HEK293 (cell line): Measurements from ENCODE around the gene IRF1.

Experiments
- CTCF ChIA-PET: fragments of 350-600 bp; formaldehyde crosslinking; extraction: SDS; loops from one replicate; lab custom pipeline; 2021; ENCODE audit warnings: antibody characterized with exemption; lab: Yijun Ruan, JAX
- POLR2A ChIA-PET: fragments of 300-600 bp; formaldehyde crosslinking; extraction: SDS; loops from one replicate; lab custom pipeline; 2020; ENCODE audit warnings: antibody characterized with exemption, inconsistent platforms; lab: Yijun Ruan, JAX
- H3K27ac ChIP-seq: fragments of 200-500 bp; sonication (Bioruptor generic); 2 replicates; pipeline ENCODE4 v1.5.1; 2014; ENCODE audit warnings: low read depth, low read length, control low read depth, inconsistent platforms; ENCODE audit errors: extremely low read depth
- H3K36me3 ChIP-seq, 2 experiments: fragments of 200-500 bp in 1 of 2; sonication (Bioruptor generic) in 1 of 2; 1 replicate in 1 of 2; 2 replicates in 1 of 2; pipeline ENCODE4 v1.5.1; 2014 to 2017; ENCODE audit warnings: inconsistent platforms in 2 of 2, low read length in 2 of 2; ENCODE audit not compliant: control insufficient read depth in 2 of 2, insufficient read depth in 1 of 2
- H3K4me1 ChIP-seq: fragments of 200-500 bp; sonication (Bioruptor generic); 2 replicates; pipeline ENCODE4 v1.5.1; 2014; ENCODE audit warnings: mild to moderate bottlenecking, low read length, inconsistent platforms; ENCODE audit not compliant: control insufficient read depth, insufficient read depth
- H3K4me3 ChIP-seq: 2 replicates; pipeline ENCODE4 v1.5.1; 2011; ENCODE audit warnings: low read depth, mild to moderate bottlenecking, control low read depth, low read length, moderate library complexity
- H3K9me3 ChIP-seq: fragments of 200-500 bp; sonication (Bioruptor generic); 2 replicates; pipeline ENCODE4 v1.5.1; 2014; ENCODE audit warnings: low read depth, low read length, inconsistent platforms; ENCODE audit not compliant: control insufficient read depth, insufficient read depth
- BCL11A ChIP-seq: fragments of 450-650 bp; formaldehyde crosslinking; IDR thresholded peaks from 2 replicates; pipeline ENCODE4 v1.5.1; 2016; ENCODE audit warnings: low read depth, missing biosample characterization, missing genetic modification characterization
- EGR2 ChIP-seq: fragments of 450-650 bp; formaldehyde crosslinking; IDR thresholded peaks from 2 replicates; pipeline ENCODE4 v1.5.1; 2016; ENCODE audit warnings: low read depth, missing biosample characterization, missing genetic modification characterization
- GLI4 ChIP-seq: fragments of 450-650 bp; formaldehyde crosslinking; IDR thresholded peaks from 2 replicates; pipeline ENCODE4 v1.5.1; 2016; ENCODE audit warnings: missing biosample characterization, missing genetic modification characterization
- MEIS1 ChIP-seq: sonication (generic); formaldehyde crosslinking; IDR thresholded peaks from 2 replicates; pipeline ENCODE4 v1.8.1; 2022; ENCODE audit warnings: missing genetic modification reagents, mild to moderate bottlenecking, borderline replicate concordance
- PATZ1 ChIP-seq: fragments of 450-650 bp; formaldehyde crosslinking; IDR thresholded peaks from 2 replicates; pipeline ENCODE4 v1.5.1; 2016; ENCODE audit warnings: missing biosample characterization, missing genetic modification characterization
- PRDM6 ChIP-seq: fragments of 450-650 bp; formaldehyde crosslinking; IDR thresholded peaks from 2 replicates; pipeline ENCODE4 v1.5.1; 2017; ENCODE audit warnings: missing biosample characterization, missing genetic modification characterization
- SALL2 ChIP-seq: fragments of 450-650 bp; formaldehyde crosslinking; IDR thresholded peaks from 2 replicates; pipeline ENCODE4 v1.5.0; 2017; ENCODE audit warnings: missing biosample characterization, mild to moderate bottlenecking, missing genetic modification characterization, borderline replicate concordance
- TRIM28 ChIP-seq: IDR thresholded peaks from 2 replicates; pipeline ENCODE4 v1.6.1; 2011; ENCODE audit warnings: low read length, control low read depth, borderline replicate concordance
- TSHZ1 ChIP-seq: fragments of 450-650 bp; formaldehyde crosslinking; IDR thresholded peaks from 2 replicates; pipeline ENCODE4 v1.5.1; 2016; ENCODE audit warnings: missing biosample characterization, missing genetic modification characterization, borderline replicate concordance
- ZBTB20 ChIP-seq: fragments of 450-650 bp; formaldehyde crosslinking; IDR thresholded peaks from 2 replicates; pipeline ENCODE4 v1.5.1; 2016; ENCODE audit warnings: missing biosample characterization, missing genetic modification characterization
- ZBTB21 ChIP-seq: fragments of 450-650 bp; formaldehyde crosslinking; IDR thresholded peaks from 2 replicates; pipeline ENCODE4 v1.5.1; 2017; ENCODE audit warnings: missing biosample characterization, missing genetic modification characterization
- ZFP3 ChIP-seq: fragments of 450-650 bp; formaldehyde crosslinking; IDR thresholded peaks from 2 replicates; pipeline ENCODE4 v1.5.1; 2016; ENCODE audit warnings: low read depth, missing biosample characterization, missing genetic modification characterization
- ZFP69B ChIP-seq: fragments of 450-650 bp; formaldehyde crosslinking; IDR thresholded peaks from 2 replicates; pipeline ENCODE4 v1.5.1; 2016; ENCODE audit warnings: missing biosample characterization, missing genetic modification characterization
- ZNF114 ChIP-seq: fragments of 450-650 bp; formaldehyde crosslinking; IDR thresholded peaks from 2 replicates; pipeline ENCODE4 v1.5.0; 2017; ENCODE audit warnings: missing biosample characterization, missing genetic modification characterization
- ZNF16 ChIP-seq: fragments of 450-650 bp; formaldehyde crosslinking; IDR thresholded peaks from 2 replicates; pipeline ENCODE4 v1.5.1; 2016; ENCODE audit warnings: low read depth, missing biosample characterization, missing genetic modification characterization
- ZNF221 ChIP-seq: fragments of 450-650 bp; formaldehyde crosslinking; IDR thresholded peaks from 2 replicates; pipeline ENCODE4 v1.5.1; 2017; ENCODE audit warnings: missing biosample characterization, missing genetic modification characterization, borderline replicate concordance
- ZNF350 ChIP-seq: fragments of 450-650 bp; formaldehyde crosslinking; IDR thresholded peaks from 2 replicates; pipeline ENCODE4 v1.5.0; 2017; ENCODE audit warnings: missing biosample characterization, mild to moderate bottlenecking, missing genetic modification characterization
- ZNF488 ChIP-seq: fragments of 450-650 bp; formaldehyde crosslinking; IDR thresholded peaks from 2 replicates; pipeline ENCODE4 v1.5.1; 2016; ENCODE audit warnings: missing biosample characterization, missing genetic modification characterization
- ZNF521 ChIP-seq: fragments of 450-650 bp; formaldehyde crosslinking; IDR thresholded peaks from 2 replicates; pipeline ENCODE4 v1.5.1; 2017; ENCODE audit warnings: missing biosample characterization, mild to moderate bottlenecking, missing genetic modification characterization
- ZNF596 ChIP-seq: fragments of 450-650 bp; IDR thresholded peaks from 2 replicates; pipeline ENCODE4 v1.5.0; 2018; ENCODE audit warnings: missing biosample characterization, mild to moderate bottlenecking, missing genetic modification characterization, moderate library complexity
- ZNF629 ChIP-seq: fragments of 450-650 bp; formaldehyde crosslinking; IDR thresholded peaks from 2 replicates; pipeline ENCODE4 v1.5.1; 2017; ENCODE audit warnings: missing biosample characterization, missing genetic modification characterization
- ZNF645 ChIP-seq: fragments of 450-650 bp; formaldehyde crosslinking; IDR thresholded peaks from 2 replicates; pipeline ENCODE4; 2016; ENCODE audit warnings: missing biosample characterization, missing genetic modification characterization
- ZNF654 ChIP-seq: fragments of 450-650 bp; formaldehyde crosslinking; IDR thresholded peaks from 2 replicates; pipeline ENCODE4 v1.5.1; 2016; ENCODE audit warnings: low read depth, missing biosample characterization, missing genetic modification characterization
- ZSCAN4 ChIP-seq: fragments of 450-650 bp; formaldehyde crosslinking; IDR thresholded peaks from 2 replicates; pipeline ENCODE4 v1.5.1; 2017; ENCODE audit warnings: missing biosample characterization, missing genetic modification characterization

IRF1 gene

GRCh38 chr5:132487095-132487428 lies 3.5 kb downstream of the IRF1 start:
- TF ChIP-seq ZSCAN4 (no peak), ZFP69B (tag by site-specific recombination) (no peak), ZNF654 (tag by site-specific recombination) (no peak), ZBTB20 (tag by site-specific recombination) (no peak), ZNF521 (tag by site-specific recombination) (no peak), EGR2 (tag by site-specific recombination) (no peak), PATZ1 (tag by site-specific recombination) (no peak)
- TF ChIP-seq, all 188 proteins: peak for 0
- Histone ChIP-seq H3K9me3 (no peaks in the 10 kb centered on the region), H3K4me3 (no peak overlapping the region), H3K27ac (no peak overlapping the region), H3K4me1 (0 out of 2 replicates have a peak, but pooled peaks cover 2% of the 10 kb centered on the region), H3K36me3 (peaks cover 0 to 57% of the 10 kb centered on the region in 2 experiments; a peak in 2 of 3 replicates)
- CTCF ChIA-PET, result no interaction called here
- POLR2A ChIA-PET, result interaction anchor here (1.2 to 1.4 kb wide), 2 partner anchors 9 to 16 kb away, joined by 3 read pairs; no protein-coding TSS in a partner anchor

GRCh38 chr5:132486318-132487094 lies 4.1 kb downstream of the IRF1 start:
- ChIA-PET POLR2A (interaction anchor here (1.4 kb wide), 1 partner anchor 16 kb away, joined by 3 read pairs; no protein-coding TSS in a partner anchor), CTCF (no interaction called here)
- Histone ChIP-seq H3K27ac (no peak overlapping the region), H3K9me3 (no peaks in the 10 kb centered on the region), H3K4me3 (no peak overlapping the region), H3K4me1 (0 out of 2 replicates have a peak, but pooled peaks cover 2% of the 10 kb centered on the region), H3K36me3 (peaks cover 0 to 57% of the 10 kb centered on the region in 2 experiments; a peak in 2 of 3 replicates)
- TF ChIP-seq TSHZ1 (tag by site-specific recombination) (no peak), GLI4 (no peak), ZNF488 (tag by site-specific recombination) (no peak), ZNF114 (no peak), PRDM6 (tag by site-specific recombination) (no peak), BCL11A (no peak), ZNF629 (tag by site-specific recombination) (no peak), ZNF221 (tag by site-specific recombination) (no peak), MEIS1 (CRISPR knock-in tag) (no peak), ZFP3 (no peak), ZNF596 (no peak), ZNF645 (tag by site-specific recombination) (no peak), ZBTB21 (no peak), ZNF350 (tag by site-specific recombination) (no peak), ZNF16 (no peak), SALL2 (no peak), TRIM28 (no peak)
